Lower lobe of right lung (tissue), 2 donors: Measurements from ENCODE around the gene TET1. TPM values are rescaled to one million over a fixed set of nuclear protein-coding genes. Genes with fewer than 3 reads are reported as not detected.

Source experiments
- ATAC-seq, 2 donors: fragments of 200-7000 bp; cut with Tn5 transposase; one replicate each; pipeline ENCODE4 v1.9.1; 2020 to 2022; ENCODE audit warnings: mild to moderate bottlenecking in 2 of 2, moderate library complexity in 2 of 2
- DNase-seq: peaks from one replicate; pipeline ENCODE4 v3.0.0-alpha.2; 2020
- H3K27ac ChIP-seq: fragments of 200-600 bp; one replicate; pipeline ENCODE4 v1.8.0; 2022
- H3K27me3 ChIP-seq: fragments of 200-600 bp; one replicate; pipeline ENCODE4 v1.8.0; 2022; ENCODE audit warnings: low read depth
- H3K36me3 ChIP-seq: fragments of 200-600 bp; one replicate; pipeline ENCODE4 v1.8.0; 2022; ENCODE audit warnings: mild to moderate bottlenecking
- H3K4me1 ChIP-seq: fragments of 200-600 bp; one replicate; pipeline ENCODE4 v1.8.0; 2022
- H3K4me3 ChIP-seq: fragments of 200-600 bp; one replicate; pipeline ENCODE4 v1.8.0; 2022; ENCODE audit warnings: mild to moderate bottlenecking
- H3K9me3 ChIP-seq: fragments of 200-600 bp; one replicate; pipeline ENCODE4 v1.8.0; 2022
- intact Hi-C: fragments of 100-400 bp; cut with DNase I; formaldehyde crosslinking; loops from one replicate; pipeline ENCODE4 v1.11.0; 2022
- total RNA-seq: library from RNA; stranded (reverse); fragmentation: NEBNext Ultra II Directional; extraction: Animal tissue kit (Norgen Biotek cat#: 25700); gene quantifications from one replicate; pipeline ENCODE4 v1.2.1, GENCODE V29; 2021
- TF ChIP-seq, protein P1 (sequence below): fragments of 200-600 bp; IDR thresholded peaks from one replicate; pipeline ENCODE4 v1.8.0; 2022; ENCODE audit warnings: antibody characterized with exemption, mild to moderate bottlenecking
- donor health status: DM: no; HTN: yes; CAD: no; lungs with severe emphysema.

The TET1 gene
- total RNA-seq, 1 donor from 2014 or later: 1.8 TPM

DNA sequence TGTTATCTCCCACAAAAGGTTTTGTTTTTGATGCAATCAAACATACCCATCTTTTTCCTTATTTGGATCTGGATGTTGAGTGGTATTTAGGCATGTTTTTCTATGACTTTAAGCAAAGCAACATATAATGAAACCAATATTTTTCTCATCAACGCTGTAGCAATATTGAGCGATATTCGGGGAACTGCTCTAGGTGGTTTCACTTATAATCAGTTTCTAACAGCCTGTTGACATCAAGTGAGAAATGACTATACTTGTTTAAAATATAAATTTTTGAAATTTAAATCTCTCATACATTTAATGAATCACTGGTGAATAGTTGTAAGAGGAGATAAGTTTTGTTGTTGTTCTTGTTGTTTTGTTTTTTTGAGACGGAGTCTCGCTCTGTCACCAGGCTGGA is 108.1 kb downstream of the TET1 start:
- Histone ChIP-seq H3K4me1 (no peaks in the 10 kb centered on the region), H3K27me3 (no peaks in the 10 kb centered on the region), H3K9me3 (no peaks in the 10 kb centered on the region), H3K4me3 (no peak overlapping the region), H3K27ac (no peak overlapping the region), H3K36me3 (no peaks in the 10 kb centered on the region)
- TF ChIP-seq, protein P1, sequence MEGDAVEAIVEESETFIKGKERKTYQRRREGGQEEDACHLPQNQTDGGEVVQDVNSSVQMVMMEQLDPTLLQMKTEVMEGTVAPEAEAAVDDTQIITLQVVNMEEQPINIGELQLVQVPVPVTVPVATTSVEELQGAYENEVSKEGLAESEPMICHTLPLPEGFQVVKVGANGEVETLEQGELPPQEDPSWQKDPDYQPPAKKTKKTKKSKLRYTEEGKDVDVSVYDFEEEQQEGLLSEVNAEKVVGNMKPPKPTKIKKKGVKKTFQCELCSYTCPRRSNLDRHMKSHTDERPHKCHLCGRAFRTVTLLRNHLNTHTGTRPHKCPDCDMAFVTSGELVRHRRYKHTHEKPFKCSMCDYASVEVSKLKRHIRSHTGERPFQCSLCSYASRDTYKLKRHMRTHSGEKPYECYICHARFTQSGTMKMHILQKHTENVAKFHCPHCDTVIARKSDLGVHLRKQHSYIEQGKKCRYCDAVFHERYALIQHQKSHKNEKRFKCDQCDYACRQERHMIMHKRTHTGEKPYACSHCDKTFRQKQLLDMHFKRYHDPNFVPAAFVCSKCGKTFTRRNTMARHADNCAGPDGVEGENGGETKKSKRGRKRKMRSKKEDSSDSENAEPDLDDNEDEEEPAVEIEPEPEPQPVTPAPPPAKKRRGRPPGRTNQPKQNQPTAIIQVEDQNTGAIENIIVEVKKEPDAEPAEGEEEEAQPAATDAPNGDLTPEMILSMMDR: no peak
- ATAC-seq (no peak), DNase-seq (no peak)
- intact Hi-C loops: no loop called here

DNA sequence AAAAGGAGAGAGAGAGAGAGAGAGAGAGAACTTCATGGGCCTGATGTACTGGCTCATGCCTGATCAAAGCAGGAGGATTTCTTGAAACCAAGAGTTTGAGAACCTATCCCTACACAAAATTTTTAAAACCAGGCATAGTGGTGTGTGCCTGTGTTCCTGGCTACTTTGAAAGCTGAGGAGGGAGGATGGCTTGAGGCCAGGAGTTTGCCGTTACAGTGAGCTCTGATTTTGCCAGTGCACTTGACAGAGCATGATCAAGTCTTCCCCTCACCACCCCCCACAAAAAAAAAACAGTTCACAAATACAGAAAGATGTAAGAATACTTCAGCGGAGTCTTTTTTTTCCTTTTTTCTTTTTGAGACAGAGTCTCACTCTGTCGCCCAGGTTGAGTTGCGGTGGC is 108.8 kb downstream of the TET1 start:
- DNase-seq (no peak), ATAC-seq (no peak)
- Histone ChIP-seq H3K27ac (no peak overlapping the region), H3K4me1 (no peaks in the 10 kb centered on the region), H3K9me3 (no peaks in the 10 kb centered on the region), H3K4me3 (no peak overlapping the region), H3K27me3 (no peaks in the 10 kb centered on the region), H3K36me3 (no peaks in the 10 kb centered on the region)
- intact Hi-C loops: no loop called here
- TF ChIP-seq, protein P1: no peak

DNA sequence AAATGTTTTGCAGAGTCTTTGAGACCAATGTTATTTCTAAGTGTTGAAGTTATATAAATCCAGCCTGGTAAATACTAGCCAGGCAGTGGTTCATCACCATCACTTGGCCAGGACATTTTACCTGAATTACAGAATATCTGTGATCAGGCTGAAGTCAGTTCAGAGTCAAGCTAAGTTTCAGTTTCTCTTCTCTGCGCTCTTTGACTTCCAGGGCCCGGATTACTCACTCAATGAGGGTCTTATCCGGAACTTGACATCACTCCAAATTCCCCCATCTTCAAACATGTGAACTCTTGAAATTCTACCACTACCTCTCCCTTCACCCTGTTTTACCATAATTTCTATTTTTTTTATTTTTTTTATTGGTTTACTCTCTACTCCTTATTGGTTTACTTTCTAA is 124.3 kb downstream of the TET1 start:
- Histone ChIP-seq H3K9me3 (no peaks in the 10 kb centered on the region), H3K4me3 (no peak overlapping the region), H3K36me3 (peaks cover 10% of the 10 kb centered on the region), H3K4me1 (no peaks in the 10 kb centered on the region), H3K27ac (no peak overlapping the region), H3K27me3 (no peaks in the 10 kb centered on the region)
- intact Hi-C loops: no loop called here
- TF ChIP-seq, protein P1: no peak
- no peak for ATAC-seq
- no peak for DNase-seq

DNA sequence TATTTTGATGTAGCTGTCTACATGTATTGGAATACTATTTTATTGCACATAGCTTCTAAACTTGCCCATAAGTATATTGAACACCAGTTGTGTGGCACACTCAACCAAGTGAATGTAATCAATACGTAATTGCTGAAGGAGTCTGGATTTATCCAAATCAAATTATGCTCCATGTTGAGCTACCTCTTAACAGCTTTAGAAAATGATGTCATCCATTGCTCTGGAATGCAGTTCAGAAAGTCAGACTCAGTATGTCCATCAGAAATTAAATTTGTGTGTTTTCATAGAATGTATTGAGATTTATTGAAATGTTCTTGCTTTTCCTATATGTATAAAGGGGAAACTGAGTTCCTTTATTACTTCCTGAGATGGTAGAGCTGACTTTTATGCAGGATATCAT is 135.9 kb downstream of the TET1 start:
- no peak for DNase-seq
- Histone ChIP-seq H3K9me3 (no peaks in the 10 kb centered on the region), H3K4me1 (no peaks in the 10 kb centered on the region), H3K27me3 (no peaks in the 10 kb centered on the region), H3K4me3 (no peak overlapping the region), H3K27ac (no peak overlapping the region), H3K36me3 (peaks cover 2% of the 10 kb centered on the region)
- TF ChIP-seq, protein P1: no peak
- no peak for ATAC-seq
- intact Hi-C loops: no loop called here

DNA sequence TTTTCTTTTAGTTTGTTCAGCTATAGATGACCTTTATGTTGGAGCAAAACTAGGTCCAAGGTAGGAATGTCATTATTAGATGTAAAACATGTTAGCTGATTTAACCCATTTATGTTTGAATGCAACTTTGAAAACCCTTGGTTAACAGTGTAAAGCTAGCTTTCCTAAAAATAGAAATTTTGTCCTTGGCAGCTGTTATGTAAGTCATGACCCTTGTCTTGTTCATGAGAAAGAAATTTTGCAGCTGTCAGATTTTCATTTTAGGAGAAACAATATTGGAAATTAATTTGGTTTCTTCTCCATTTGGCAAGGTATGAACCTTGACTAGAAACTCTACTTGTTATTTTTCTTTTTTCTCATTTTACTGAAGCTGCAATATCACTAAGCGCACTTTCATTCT is 137.0 kb downstream of the TET1 start:
- no peak for DNase-seq
- TF ChIP-seq, protein P1: no peak

DNA sequence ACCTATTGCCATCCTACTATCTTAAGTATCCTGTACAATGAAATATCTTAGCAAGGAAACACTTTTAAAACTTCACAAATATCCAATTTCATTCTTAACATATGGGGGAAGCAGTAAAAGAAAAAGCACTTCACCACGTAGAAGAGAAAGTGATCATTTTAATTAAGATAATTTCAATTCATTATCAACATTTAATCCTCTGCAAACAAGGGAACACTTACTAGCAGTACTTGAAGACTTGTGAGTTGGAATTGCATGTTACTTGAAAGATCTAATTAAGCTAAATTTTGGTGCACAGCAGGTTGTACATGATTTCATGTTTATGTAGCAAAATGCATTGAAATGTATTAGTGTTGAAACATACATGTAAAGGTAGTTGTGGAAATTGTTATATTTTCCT is 140.1 kb downstream of the TET1 start:
- intact Hi-C loops: no loop called here
- no peak overlapping the region for H3K27ac ChIP-seq
- TF ChIP-seq, protein P1: no peak
- no peaks in the 10 kb centered on the region for H3K36me3 ChIP-seq
- H3K27me3 ChIP-seq: no peaks in the 10 kb centered on the region
- DNase-seq (no peak), ATAC-seq (no peak)
- H3K9me3 ChIP-seq: no peaks in the 10 kb centered on the region
- H3K4me3 ChIP-seq: no peak overlapping the region
- no peaks in the 10 kb centered on the region for H3K4me1 ChIP-seq

More for the DNA sequence above, 137.0 kb downstream of the TET1 start:
- no peak overlapping the region for H3K27ac ChIP-seq
- intact Hi-C loops: no loop called here
- no peak for ATAC-seq
- H3K36me3 ChIP-seq: no peaks in the 10 kb centered on the region
- no peaks in the 10 kb centered on the region for H3K9me3 ChIP-seq
- no peaks in the 10 kb centered on the region for H3K27me3 ChIP-seq
- H3K4me1 ChIP-seq: no peaks in the 10 kb centered on the region
- H3K4me3 ChIP-seq: no peak overlapping the region
